K562 (cell line): ENCODE data around the gene ZFP42. TPM values are rescaled to one million over a fixed set of nuclear protein-coding genes. Genes with fewer than 3 reads are reported as not detected.

Experiments used
- ATAC-seq: fragments of 200-7000 bp; cut with Tn5 transposase; 3 replicates; pipeline ENCODE4 v1.9.1; 2020; ENCODE audit warnings: moderate library complexity
- BruUV-seq: library from RNA; stranded (reverse); fragments of 400-500 nt; replicated peaks from 2 replicates; lab custom pipeline; 2021; lab: Mats Ljungman, UMichigan
- CTCF ChIA-PET: fragments of 300-600 bp; formaldehyde crosslinking; extraction: SDS; loops from one replicate; lab custom pipeline; 2021; ENCODE audit warnings: low intra/inter-chr PET ratio; lab: Yijun Ruan, JAX
- POLR2A ChIA-PET: fragments of 300-600, 350-650 bp; sonication (Branson Sonifier 250); formaldehyde crosslinking; extraction: SDS; loops from one replicate; lab custom pipeline; 2021; ENCODE audit warnings: antibody characterized with exemption, inconsistent platforms; lab: Yijun Ruan, JAX
- DNase-seq, 4 experiments: peaks; one replicate each; pipeline versions ENCODE4 v3.0.0 to v3.0.0-alpha.2; 2011 to 2018; ENCODE audit warnings: low spot score in 3 of 4, mixed read lengths in 3 of 4; ENCODE audit errors: extremely low read depth in 1 of 4
- FAIRE-seq: peaks from 2 replicates; lab custom pipeline; 2011; peaks lifted over from hg19 to GRCh38; lab: Jason Lieb, UNC
- H2AFZ ChIP-seq: 2 replicates; pipeline ENCODE4 v1.6.0; 2011; ENCODE audit warnings: low read depth, low read length, control low read depth, inconsistent platforms
- H3K27ac ChIP-seq: fragments of 200-600 bp; 3 replicates; pipeline ENCODE4 v1.8.0; 2011; ENCODE audit warnings: low read depth, mild to moderate bottlenecking, control low read depth, inconsistent platforms, low read length, moderate library complexity, mixed read lengths; ENCODE audit errors: extremely low read depth
- H3K27me3 ChIP-seq, 2 experiments: fragments of 300-600 bp in 1 of 2; 2 replicates in 1 of 2; 3 replicates in 1 of 2; pipeline versions ENCODE4 v1.6.0 to v1.8.0; 2011; ENCODE audit warnings: inconsistent platforms in 2 of 2, low read length in 2 of 2, mild to moderate bottlenecking in 1 of 2, mixed read lengths in 1 of 2, moderate library complexity in 1 of 2; ENCODE audit not compliant: control insufficient read depth in 2 of 2, insufficient read depth in 2 of 2
- H3K36me3 ChIP-seq: fragments of 300-600 bp; 3 replicates; pipeline ENCODE4 v1.8.0; 2011; ENCODE audit warnings: mild to moderate bottlenecking, low read length, inconsistent platforms; ENCODE audit not compliant: control insufficient read depth, insufficient read depth
- H3K4me1 ChIP-seq, 2 experiments: fragments of 200-600 bp in 1 of 2; replicated peaks in 1 of 2; 2 replicates in 1 of 2; 3 replicates in 1 of 2; pipeline versions ENCODE4 v1.5.1 to v1.8.0; 2011; ENCODE audit warnings: inconsistent platforms in 2 of 2, low read length in 2 of 2, mild to moderate bottlenecking in 1 of 2, mixed read lengths in 1 of 2, moderate library complexity in 1 of 2; ENCODE audit not compliant: control insufficient read depth in 2 of 2, insufficient read depth in 2 of 2
- H3K4me2 ChIP-seq: 2 replicates; pipeline ENCODE4 v1.6.1; 2011; ENCODE audit warnings: low read length, control low read depth, inconsistent platforms, mixed read lengths; ENCODE audit not compliant: insufficient read depth
- H3K4me3 ChIP-seq: fragments of 200-600 bp; sonication (generic), shearing (Covaris generic); 2 replicates; pipeline ENCODE4 v1.5.1; 2016; ENCODE audit warnings: control low read depth, inconsistent platforms
- H3K79me2 ChIP-seq: fragments of 200-600 bp; 3 replicates; pipeline ENCODE4 v1.8.0; 2011; ENCODE audit warnings: low read length, inconsistent platforms; ENCODE audit not compliant: control insufficient read depth, insufficient read depth
- H3K9ac ChIP-seq, 2 experiments: 2 replicates each; pipeline versions ENCODE4 v1.6.0 to v1.6.1; 2011; ENCODE audit warnings: low read depth in 2 of 2, low read length in 2 of 2, control low read depth in 1 of 2, inconsistent platforms in 1 of 2, mild to moderate bottlenecking in 1 of 2, mixed read lengths in 1 of 2; ENCODE audit not compliant: insufficient read depth in 1 of 2
- H3K9me1 ChIP-seq: one replicate; pipeline ENCODE4 v1.6.0; 2011; ENCODE audit warnings: inconsistent platforms, mild to moderate bottlenecking, low read length, moderate library complexity; ENCODE audit not compliant: control insufficient read depth, insufficient read depth
- H3K9me3 ChIP-seq: replicated peaks from 2 replicates; pipeline ENCODE4 v1.5.1; 2011; ENCODE audit warnings: low read depth, low read length, inconsistent platforms; ENCODE audit not compliant: control insufficient read depth, insufficient read depth
- H4K20me1 ChIP-seq: replicated peaks from 2 replicates; pipeline ENCODE4 v1.6.1; 2011; ENCODE audit warnings: low read length, inconsistent platforms, mixed read lengths; ENCODE audit not compliant: control insufficient read depth, insufficient read depth
- BMI1 ChIP-seq: fragments of 150-350 bp; IDR thresholded peaks from 2 replicates; pipeline ENCODE4 v1.6.1; 2014; ENCODE audit warnings: low read length
- DPF2 ChIP-seq: fragments of 450-650 bp; IDR thresholded peaks from 2 replicates; pipeline ENCODE4 v1.6.1; 2016
- HES1 ChIP-seq: fragments of 450-650 bp; IDR thresholded peaks from 2 replicates; pipeline ENCODE4 v1.6.1; 2016; ENCODE audit warnings: low read depth, mild to moderate bottlenecking, moderate library complexity
- MAFF ChIP-seq: IDR thresholded peaks from 2 replicates; pipeline ENCODE4 v1.6.1; 2012; ENCODE audit warnings: low read length, improper control_type of control experiment
- NCOR1 ChIP-seq: fragments of 450-650 bp; IDR thresholded peaks from 2 replicates; pipeline ENCODE4 v1.6.1; 2016; ENCODE audit warnings: mild to moderate bottlenecking, moderate library complexity
- PPARD ChIP-seq: fragments of 250-450 bp; sonication (Bioruptor Pico); IDR thresholded peaks from 2 replicates; pipeline ENCODE4 v1.8.0; 2022; ENCODE audit warnings: inconsistent platforms, mild to moderate bottlenecking, moderate library complexity
- XRCC5 ChIP-seq: fragments of 200-400 bp; formaldehyde crosslinking; IDR thresholded peaks from 2 replicates; pipeline ENCODE4 v1.6.1; 2017; ENCODE audit warnings: low read depth, mild to moderate bottlenecking, low read length
- ZNF224 ChIP-seq: sonication (generic); formaldehyde crosslinking; IDR thresholded peaks from 2 replicates; pipeline ENCODE4 v1.8.0; 2022; ENCODE audit warnings: mild to moderate bottlenecking, missing genetic modification reagents
- ZNF239 ChIP-seq: fragments of 250-450 bp; sonication (Bioruptor Pico); IDR thresholded peaks from 2 replicates; pipeline ENCODE4 v1.4.0; 2020; ENCODE audit warnings: mild to moderate bottlenecking
- ZNF324 ChIP-seq: fragments of 250-450 bp; sonication (Bioruptor Pico); IDR thresholded peaks from 2 replicates; pipeline ENCODE4 v1.4.0; 2020; ENCODE audit warnings: mild to moderate bottlenecking
- ZNF407 ChIP-seq: fragments of 450-650 bp; IDR thresholded peaks from 2 replicates; pipeline ENCODE4 v1.6.1; 2016; ENCODE audit warnings: low read depth
- ZNF695 ChIP-seq: fragments of 450-650 bp; formaldehyde crosslinking; IDR thresholded peaks from 2 replicates; pipeline ENCODE4 v1.4.0; 2020; ENCODE audit warnings: mild to moderate bottlenecking, moderate library complexity
- ZNF780A ChIP-seq: fragments of 250-450 bp; sonication (Bioruptor Pico); IDR thresholded peaks from 2 replicates; pipeline ENCODE4 v1.5.0; 2021; ENCODE audit warnings: mild to moderate bottlenecking
- WGBS: fragments of 100-300 bp; shearing (Covaris generic); methylation state at CpG from one replicate; pipeline ENCODE4 v1.1.6; 2016; ENCODE audit warnings: low coverage, mixed read lengths; ENCODE audit not compliant: insufficient coverage; ENCODE audit errors: missing lambda C conversion rate; 5-methylcytosine and 5-hydroxymethylcytosine counted together
- in situ Hi-C: fragments of 300-500 bp; cut with MboI; formaldehyde crosslinking; loops from 4 replicates; pipeline ENCODE4 v1.15.0; 2018; ENCODE audit warnings: inconsistent platforms, mixed read lengths
- intact Hi-C: fragments of 100-400 bp; cut with micrococcal nuclease; formaldehyde crosslinking; loops from 2 replicates; pipeline ENCODE4 v1.14.2; 2022
- polyA plus RNA-seq, 8 experiments: library from polyadenylated mRNA; depleted of rRNA in 4 of 8; stranded (reverse) in 5 of 8; unstranded in 3 of 8; fragments of >200 nt; fragmentation: Nextera tagmentation in 2 of 8; fragmentation: Illumina TruSeq in 1 of 8; extraction: Ambion mirVana in 2 of 8; extraction: Trizol in 1 of 8; gene quantifications; 2 replicates each; pipeline versions ENCODE4 v1.2.1 to v1.2.3, GENCODE V29; 2011 to 2014; ENCODE audit warnings: inconsistent platforms in 1 of 8, missing spikeins in 1 of 8
- total RNA-seq, 7 experiments: library from RNA; depleted of rRNA in 6 of 7; stranded (reverse); fragments of >200 nt in 6 of 7; fragmentation: Illumina TruSeq in 2 of 7; extraction: Trizol in 2 of 7; gene quantifications; 2 replicates each; pipeline versions ENCODE4 v1.2.1 to v1.2.3, GENCODE V29; 2011 to 2021; ENCODE audit warnings: low replicate concordance in 1 of 7

Gene ZFP42
- total and polyA plus RNA-seq, 9 of the 15 experiments (the other 6 are each of a cell fraction or from before 2014, with no cell fraction given) = 0.09 to 0.64 (median 0.20) TPM

GRCh38 chr4:188053302-188053701 is 57.7 kb downstream of the ZFP42 start:
- 0% methylated on average over 8 of the region's 9 CpGs for WGBS
- no peak overlapping the region for H3K9ac ChIP-seq
- ATAC-seq (no peak), DNase-seq (no peak), FAIRE-seq (no peak)
- no peaks in the 10 kb centered on the region for H3K27me3 ChIP-seq
- no peak overlapping the region for H2AFZ ChIP-seq
- H3K36me3 ChIP-seq = no peaks in the 10 kb centered on the region
- H3K9me1 ChIP-seq = no peaks in the 10 kb centered on the region
- ChIA-PET CTCF (no interaction called here), POLR2A (no interaction called here)
- intact Hi-C loops (no loop called here), in situ Hi-C loops (no loop called here)
- H3K4me3 ChIP-seq = no peak overlapping the region
- H4K20me1 ChIP-seq = no peaks in the 10 kb centered on the region
- no peaks in the 10 kb centered on the region for H3K9me3 ChIP-seq
- no peak overlapping the region for H3K4me2 ChIP-seq
- H3K27ac ChIP-seq = no peak overlapping the region
- no peaks in the 10 kb centered on the region for H3K79me2 ChIP-seq
- H3K4me1 ChIP-seq = no peaks in the 10 kb centered on the region
- BruUV-seq = no TSS peak
- TF ChIP-seq NCOR1 (no peak), ZNF407 (no peak), ZNF324 (CRISPR knock-in tag) (no peak), ZNF224 (CRISPR knock-in tag) (no peak), XRCC5 (no peak), BMI1 (no peak), ZNF695 (CRISPR knock-in tag) (no peak), PPARD (CRISPR knock-in tag) (no peak), ZNF239 (CRISPR knock-in tag) (no peak), ZNF780A (CRISPR knock-in tag) (no peak), MAFF (no peak), DPF2 (no peak), HES1 (no peak)
